Gastroesophageal sphincter (tissue), 4 donors: Measurements from ENCODE around the gene CAMK2N2. TPM values are rescaled to one million over a fixed set of nuclear protein-coding genes. Genes with fewer than 3 reads are reported as not detected.

ENCODE experiments used
- ATAC-seq: fragments of 150-250 bp; one replicate; pipeline ENCODE4 v1.9.1; 2016; ENCODE audit warnings: mild to moderate bottlenecking, moderate library complexity
- H3K27ac ChIP-seq, 4 donors: fragments of 200-600 bp; sonication (generic) in 3 of 4; 1 replicate in 3 of 4; 2 replicates in 1 of 4; pipeline ENCODE4 v1.5.1; 2016 to 2019
- H3K27me3 ChIP-seq: fragments of 200-600 bp; sonication (generic); one replicate; pipeline ENCODE4 v1.5.1; 2019
- H3K36me3 ChIP-seq, 2 donors: fragments of 200-600 bp; sonication (generic); one replicate each; pipeline ENCODE4 v1.5.1; 2019; ENCODE audit warnings: control low read depth in 1 of 2
- H3K4me1 ChIP-seq, 3 donors: fragments of 200-600 bp; sonication (generic); 1 replicate in 2 of 3; 2 replicates in 1 of 3; pipeline ENCODE4 v1.5.1; 2016 to 2019; ENCODE audit warnings: control low read depth in 2 of 3
- H3K4me3 ChIP-seq, 2 donors: fragments of 200-600 bp; sonication (generic); one replicate each; pipeline ENCODE4 v1.5.1; 2019; ENCODE audit warnings: mild to moderate bottlenecking in 1 of 2, moderate library complexity in 1 of 2
- H3K9me3 ChIP-seq, 3 donors: fragments of 200-600 bp; sonication (generic); one replicate each; pipeline ENCODE4 v1.5.1; 2017 to 2019; ENCODE audit warnings: control low read depth in 2 of 3
- CTCF ChIP-seq, 4 experiments: fragments of 200-600 bp in 2 of 4; fragments of 450-650 bp in 2 of 4; sonication (generic) in 1 of 4; IDR thresholded peaks; one replicate each; pipeline ENCODE4 v1.5.1; 2017 to 2019; ENCODE audit warnings: antibody characterized with exemption in 4 of 4, mild to moderate bottlenecking in 2 of 4, moderate library complexity in 2 of 4
- EP300 ChIP-seq: sonication (generic); formaldehyde crosslinking; IDR thresholded peaks from one replicate; pipeline ENCODE4 v1.6.1; 2017; ENCODE audit warnings: antibody characterized with exemption, mild to moderate bottlenecking
- POLR2A ChIP-seq, 2 donors: fragments of 450-650 bp; IDR thresholded peaks; one replicate each; pipeline ENCODE4 v1.6.1; 2017; ENCODE audit warnings: antibody characterized with exemption in 2 of 2, mild to moderate bottlenecking in 2 of 2, moderate library complexity in 1 of 2
- POLR2AphosphoS5 ChIP-seq: sonication (generic); formaldehyde crosslinking; IDR thresholded peaks from one replicate; pipeline ENCODE4 v1.6.1; 2017; ENCODE audit warnings: antibody characterized with exemption
- WGBS, 2 donors: methylation state at CpG; one replicate each; pipeline ENCODE4 v1.1.5; 2018; ENCODE audit warnings: low coverage in 1 of 2; 5-methylcytosine and 5-hydroxymethylcytosine counted together
- total RNA-seq, 4 donors: library from RNA; depleted of rRNA; stranded (reverse); fragments of >200 nt; gene quantifications; one replicate each; pipeline ENCODE4 v1.1.0, GENCODE V29; 2016

Gene CAMK2N2
- total RNA-seq, 4 donors from 2014 or later = not detected

GRCh38 chr3:184230081-184230602, 31.2 kb downstream of the CAMK2N2 start:
- Histone ChIP-seq H3K4me3 (peak overlapping the region in 1 of 2 donors; percentile 60), H3K27me3 (peaks cover 100% of the 10 kb centered on the region), H3K4me1 (peaks cover 0 to 29% (median 23%) of the 10 kb centered on the region in 3 donors), H3K27ac (no peak overlapping the region), H3K36me3 (no peaks in the 10 kb centered on the region), H3K9me3 (no peaks in the 10 kb centered on the region)
- TF ChIP-seq EP300 (no peak), POLR2AphosphoS5 (no peak), CTCF (IDR thresholded peaks at IDR 0.05) (no peak), POLR2A (IDR thresholded peaks at IDR 0.05) (no peak)
- no peak for ATAC-seq
- WGBS, 2 donors = 0% methylated on average over 5 of the region's 61 CpGs; no CpG with 5 or more reads in 1 of the 2 donors

GRCh38 chr3:184229394-184230080, 31.8 kb downstream of the CAMK2N2 start, which contains the start of gene VWA5B2:
Gene VWA5B2 (plus strand): TSS chr3:184229585. CDS start chr3:184230529, 944 bp downstream.
- ATAC-seq = peak; percentile 93
- no peak for TF ChIP-seq EP300
- TF ChIP-seq POLR2AphosphoS5 = no peak
- peak in 3 of 4 experiments; percentile 30 to 49 (median 38) for TF ChIP-seq CTCF (IDR thresholded peaks at IDR 0.05)
- no peak for TF ChIP-seq POLR2A (IDR thresholded peaks at IDR 0.05)
- H3K9me3 ChIP-seq = no peaks in the 10 kb centered on the region
- peak within 1 kb of the TSS; percentile 16 to 60 for H3K4me3 ChIP-seq
- no peak within 1 kb of the TSS for H3K27ac ChIP-seq
- H3K36me3 ChIP-seq = no peaks in the 10 kb centered on the region
- H3K27me3 ChIP-seq = peaks cover 100% of the 10 kb centered on the region
- peaks cover 0 to 29% (median 23%) of the 10 kb centered on the region in 3 donors for H3K4me1 ChIP-seq
- no CpG with 5 or more reads among the region's 66 CpGs for WGBS, 2 donors

DNA sequence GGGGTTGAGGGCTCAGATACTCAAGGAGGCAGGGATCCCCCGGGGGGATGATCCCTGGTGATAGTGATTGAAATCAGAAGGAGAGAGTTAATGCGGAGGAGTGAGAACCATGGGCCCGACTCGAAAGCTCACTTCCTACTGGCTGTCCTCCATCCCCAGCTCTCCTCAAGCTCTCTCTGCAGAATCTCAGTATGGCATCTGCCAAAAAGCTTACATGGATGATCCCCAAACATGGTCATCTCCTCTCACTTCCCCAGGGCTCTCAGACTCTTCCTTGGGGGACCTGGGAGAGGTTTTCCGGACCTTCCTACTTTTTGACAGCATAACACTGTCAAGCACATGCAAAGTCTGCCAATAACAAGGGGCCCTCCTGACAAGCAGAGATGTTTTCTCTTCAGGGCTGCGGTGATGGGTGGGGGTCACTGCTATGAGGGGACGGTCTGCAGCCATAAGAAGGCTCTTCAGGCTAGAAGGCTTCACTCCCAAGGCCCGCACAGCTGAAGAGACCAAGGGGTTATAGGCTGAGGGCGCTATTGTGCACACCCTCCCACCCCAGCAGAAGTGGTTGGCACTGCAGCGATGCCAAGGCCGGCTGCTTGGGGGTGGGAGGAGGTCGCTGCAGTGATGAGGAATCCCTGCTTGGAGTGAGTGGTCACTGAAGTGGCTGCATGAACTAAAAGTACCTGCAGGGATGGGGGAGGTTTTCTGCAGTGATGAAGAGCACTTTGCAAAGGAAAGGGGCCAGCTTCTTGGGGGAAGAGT, 32.8 kb downstream of the CAMK2N2 start:
- ATAC-seq = no peak
- TF ChIP-seq POLR2A (IDR thresholded peaks at IDR 0.05) (no peak), POLR2AphosphoS5 (no peak), EP300 (no peak), CTCF (IDR thresholded peaks at IDR 0.05) (no peak)
- no peaks in the 10 kb centered on the region for H3K9me3 ChIP-seq
- H3K4me1 ChIP-seq = peaks cover 0 to 29% (median 23%) of the 10 kb centered on the region in 3 donors
- no peaks in the 10 kb centered on the region for H3K36me3 ChIP-seq
- H3K27ac ChIP-seq = no peak overlapping the region
- H3K27me3 ChIP-seq = peaks cover 90% of the 10 kb centered on the region
- peak overlapping the region in 1 of 2 donors; percentile 60 for H3K4me3 ChIP-seq
- WGBS, 2 donors = 18% methylated on average over 10 of the region's 12 CpGs; no CpG with 5 or more reads in 1 of the 2 donors

DNA sequence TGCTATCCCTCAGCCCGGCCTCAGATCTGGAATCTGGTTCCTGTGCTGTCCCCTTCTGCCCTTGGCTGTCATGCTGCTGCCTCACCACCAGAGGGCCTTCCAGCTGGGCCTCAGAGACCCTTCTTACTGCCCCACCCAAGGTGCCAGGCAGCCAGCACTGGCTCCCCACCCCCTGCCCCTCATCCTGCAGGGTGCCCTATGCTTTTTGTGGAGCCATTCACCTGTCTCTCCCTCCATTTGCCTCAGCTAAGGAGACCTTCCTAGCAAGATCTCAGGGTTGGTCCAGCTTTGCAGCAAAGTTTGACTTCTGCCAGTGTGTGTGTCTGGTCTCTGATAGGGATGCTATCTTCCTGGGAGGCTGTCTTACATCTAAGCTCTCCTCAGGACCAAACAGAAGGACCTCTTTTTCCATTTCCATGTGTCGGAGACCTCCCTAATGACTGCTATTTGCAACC, 33.8 kb downstream of the CAMK2N2 start:
- Histone ChIP-seq H3K4me3 (no peak overlapping the region), H3K36me3 (no peaks in the 10 kb centered on the region), H3K4me1 (peaks cover 0 to 29% (median 23%) of the 10 kb centered on the region in 3 donors), H3K27me3 (peaks cover 84% of the 10 kb centered on the region), H3K27ac (no peak overlapping the region), H3K9me3 (no peaks in the 10 kb centered on the region)
- TF ChIP-seq POLR2AphosphoS5 (no peak), CTCF (IDR thresholded peaks at IDR 0.05) (peak in 2 of 4 experiments; percentile 36 to 73), POLR2A (IDR thresholded peaks at IDR 0.05) (no peak), EP300 (no peak)
- 30 to 40% methylated on average over 1 to 2 of the region's 2 CpGs for WGBS, 2 donors
- no peak for ATAC-seq
